GM23338 (cell line): Measurements from ENCODE around the gene SRRM2. TPM values are rescaled to one million over a fixed set of nuclear protein-coding genes. Genes with fewer than 3 reads are reported as not detected.

Experiments used
- ATAC-seq: fragments of 200-7000 bp; cut with Tn5 transposase; 3 replicates; pipeline ENCODE4 v1.9.1; 2020
- DNase-seq: peaks from one replicate; pipeline ENCODE4 v3.0.0-alpha.2; 2015; ENCODE audit warnings: low spot score
- H2AFZ ChIP-seq: fragments of 200-600 bp; sonication (generic); 2 replicates; pipeline ENCODE4 v1.8.0; 2016; ENCODE audit warnings: antibody characterized with exemption, mild to moderate bottlenecking, moderate library complexity
- H3F3A ChIP-seq: fragments of 200-600 bp; sonication (generic); replicated peaks from 2 replicates; pipeline ENCODE4 v1.8.0; 2017; ENCODE audit warnings: antibody characterized with exemption, mixed run types, low read depth
- H3K27ac ChIP-seq: fragments of 200-600 bp; sonication (generic); 2 replicates; pipeline ENCODE4 v1.6.1; 2016; ENCODE audit warnings: low read depth
- H3K27me3 ChIP-seq: fragments of 200-600 bp; sonication (generic); 2 replicates; pipeline ENCODE4 v1.8.0; 2016; ENCODE audit warnings: mild to moderate bottlenecking, mixed run types, moderate library complexity; ENCODE audit not compliant: insufficient read depth
- H3K36me3 ChIP-seq: fragments of 200-600 bp; sonication (generic); 2 replicates; pipeline ENCODE4 v1.8.0; 2016; ENCODE audit warnings: mild to moderate bottlenecking; ENCODE audit not compliant: insufficient read depth
- H3K4me1 ChIP-seq: fragments of 200-600 bp; sonication (generic); 2 replicates; pipeline ENCODE4 v1.8.0; 2016; ENCODE audit warnings: mild to moderate bottlenecking, moderate library complexity; ENCODE audit not compliant: insufficient read depth
- H3K4me2 ChIP-seq: fragments of 200-600 bp; sonication (generic); 2 replicates; pipeline ENCODE4 v1.7.1; 2017; ENCODE audit warnings: mixed run types
- H3K4me3 ChIP-seq: fragments of 200-600 bp; sonication (generic); 2 replicates; pipeline ENCODE4 v1.6.1; 2016; ENCODE audit warnings: mixed run types
- H3K79me2 ChIP-seq: fragments of 200-600 bp; sonication (generic); replicated peaks from 2 replicates; pipeline ENCODE4 v1.8.0; 2017; ENCODE audit warnings: mild to moderate bottlenecking; ENCODE audit not compliant: insufficient read depth
- H3K9me2 ChIP-seq: fragments of 200-600 bp; sonication (generic); 2 replicates; pipeline ENCODE4 v1.8.0; 2017; ENCODE audit not compliant: insufficient read depth
- H4K20me1 ChIP-seq: fragments of 200-600 bp; sonication (generic); replicated peaks from 2 replicates; pipeline ENCODE4 v1.8.0; 2017; ENCODE audit warnings: mild to moderate bottlenecking; ENCODE audit not compliant: insufficient read depth
- H3K27ac Mint-ChIP-seq: 2 replicates; pipeline ENCODE4 v1.8.0; 2020; ENCODE audit warnings: inconsistent platforms, mild to moderate bottlenecking, moderate library complexity, mixed read lengths
- H3K27me3 Mint-ChIP-seq: 3 replicates; pipeline ENCODE4 v1.8.0; 2022; ENCODE audit warnings: low read depth, mild to moderate bottlenecking, moderate library complexity, mixed read lengths, inconsistent platforms; ENCODE audit not compliant: insufficient read depth, poor library complexity
- H3K36me3 Mint-ChIP-seq: 3 replicates; pipeline ENCODE4 v1.8.0; 2021; ENCODE audit warnings: low read depth, mild to moderate bottlenecking, inconsistent platforms, moderate library complexity, mixed read lengths
- H3K4me1 Mint-ChIP-seq: 3 replicates; pipeline ENCODE4 v1.8.0; 2020; ENCODE audit warnings: mild to moderate bottlenecking, inconsistent platforms, mixed read lengths
- H3K4me3 Mint-ChIP-seq: 3 replicates; pipeline ENCODE4 v1.8.0; 2021; ENCODE audit warnings: moderate library complexity, mild to moderate bottlenecking, inconsistent platforms, mixed read lengths
- H3K9me3 Mint-ChIP-seq: 3 replicates; pipeline ENCODE4 v1.8.0; 2020; ENCODE audit warnings: moderate library complexity, mild to moderate bottlenecking, inconsistent platforms, mixed read lengths
- CREB1 ChIP-seq: fragments of 250-450 bp; sonication (Bioruptor Pico); IDR thresholded peaks from 2 replicates; pipeline ENCODE4 v1.5.0; 2020; ENCODE audit warnings: low read depth, mild to moderate bottlenecking, moderate library complexity
- CTCF ChIP-seq, 2 experiments: fragments of 200-600 bp in 1 of 2; sonication (generic) in 1 of 2; conservative IDR thresholded peaks; 2 replicates each; pipeline versions ENCODE4 v1.5.1 to v1.6.1; 2016 to 2017; ENCODE audit warnings: antibody characterized with exemption in 2 of 2, low read depth in 2 of 2, mild to moderate bottlenecking in 2 of 2, moderate library complexity in 1 of 2
- EZH2 ChIP-seq: fragments of 200-600 bp; sonication (generic); IDR thresholded peaks from one replicate; pipeline ENCODE4 v1.8.0; 2017; ENCODE audit warnings: antibody characterized with exemption, mild to moderate bottlenecking, low read depth; ENCODE audit not compliant: unreplicated experiment
- EZH2phosphoT487 ChIP-seq: fragments of 200-600 bp; sonication (generic); IDR thresholded peaks from one replicate; pipeline ENCODE4 v1.8.1; 2018; ENCODE audit warnings: antibody characterized with exemption; ENCODE audit not compliant: unreplicated experiment
- JUNB ChIP-seq: IDR thresholded peaks from one replicate; pipeline ENCODE4 v1.6.1; 2016; ENCODE audit warnings: antibody characterized with exemption; ENCODE audit not compliant: unreplicated experiment
- NANOG ChIP-seq: IDR thresholded peaks from 2 replicates; pipeline ENCODE4 v1.6.1; 2016; ENCODE audit warnings: antibody characterized with exemption, borderline replicate concordance
- POLR2AphosphoS5 ChIP-seq: IDR thresholded peaks from 2 replicates; pipeline ENCODE4 v1.6.1; 2016; ENCODE audit warnings: antibody characterized with exemption, low read depth
- REST ChIP-seq: IDR thresholded peaks from one replicate; pipeline ENCODE4 v1.6.1; 2018; ENCODE audit warnings: antibody characterized with exemption; ENCODE audit not compliant: unreplicated experiment
- STAT1 ChIP-seq: IDR thresholded peaks from one replicate; pipeline ENCODE4 v1.6.1; 2016; ENCODE audit warnings: antibody characterized with exemption; ENCODE audit not compliant: unreplicated experiment
- ZNF114 ChIP-seq: fragments of 250-450 bp; sonication (Bioruptor Pico); IDR thresholded peaks from 2 replicates; pipeline ENCODE4 v1.5.0; 2020; ENCODE audit warnings: mild to moderate bottlenecking, moderate library complexity
- ZNF331 ChIP-seq: fragments of 250-450 bp; sonication (Bioruptor Pico); IDR thresholded peaks from 2 replicates; pipeline ENCODE4 v1.5.0; 2020; ENCODE audit warnings: low read depth, mild to moderate bottlenecking, moderate library complexity
- polyA plus RNA-seq: library from polyadenylated mRNA; unstranded; fragments of >200 nt; fragmentation: Nextera tagmentation; extraction: Ambion mirVana; gene quantifications from 2 replicates; pipeline ENCODE4 v1.2.1, GENCODE V29; 2016
- total RNA-seq: library from RNA; depleted of rRNA; stranded (reverse); fragments of >200 nt; shearing (Covaris generic); gene quantifications from 2 replicates; pipeline ENCODE4 v1.2.3, GENCODE V29; 2014
- TF ChIP-seq, protein P1 (sequence below): fragments of 250-450 bp; sonication (Bioruptor Pico); IDR thresholded peaks from 2 replicates; pipeline ENCODE4 v1.5.0; 2020; ENCODE audit warnings: mild to moderate bottlenecking, moderate library complexity

The SRRM2 gene
- total and polyA plus RNA-seq, 2 experiments from 2014 or later = 308 to 893 TPM

- H3K27ac ChIP-seq = no peak within 1 kb of the TSS
- TF ChIP-seq POLR2AphosphoS5 = no peak
- TF ChIP-seq EZH2 = no peak
- no peak for TF ChIP-seq ZNF114 (CRISPR knock-in tag)
- no peak for TF ChIP-seq CREB1 (CRISPR knock-in tag)
- no peak for TF ChIP-seq STAT1
- TF ChIP-seq, protein P1, sequence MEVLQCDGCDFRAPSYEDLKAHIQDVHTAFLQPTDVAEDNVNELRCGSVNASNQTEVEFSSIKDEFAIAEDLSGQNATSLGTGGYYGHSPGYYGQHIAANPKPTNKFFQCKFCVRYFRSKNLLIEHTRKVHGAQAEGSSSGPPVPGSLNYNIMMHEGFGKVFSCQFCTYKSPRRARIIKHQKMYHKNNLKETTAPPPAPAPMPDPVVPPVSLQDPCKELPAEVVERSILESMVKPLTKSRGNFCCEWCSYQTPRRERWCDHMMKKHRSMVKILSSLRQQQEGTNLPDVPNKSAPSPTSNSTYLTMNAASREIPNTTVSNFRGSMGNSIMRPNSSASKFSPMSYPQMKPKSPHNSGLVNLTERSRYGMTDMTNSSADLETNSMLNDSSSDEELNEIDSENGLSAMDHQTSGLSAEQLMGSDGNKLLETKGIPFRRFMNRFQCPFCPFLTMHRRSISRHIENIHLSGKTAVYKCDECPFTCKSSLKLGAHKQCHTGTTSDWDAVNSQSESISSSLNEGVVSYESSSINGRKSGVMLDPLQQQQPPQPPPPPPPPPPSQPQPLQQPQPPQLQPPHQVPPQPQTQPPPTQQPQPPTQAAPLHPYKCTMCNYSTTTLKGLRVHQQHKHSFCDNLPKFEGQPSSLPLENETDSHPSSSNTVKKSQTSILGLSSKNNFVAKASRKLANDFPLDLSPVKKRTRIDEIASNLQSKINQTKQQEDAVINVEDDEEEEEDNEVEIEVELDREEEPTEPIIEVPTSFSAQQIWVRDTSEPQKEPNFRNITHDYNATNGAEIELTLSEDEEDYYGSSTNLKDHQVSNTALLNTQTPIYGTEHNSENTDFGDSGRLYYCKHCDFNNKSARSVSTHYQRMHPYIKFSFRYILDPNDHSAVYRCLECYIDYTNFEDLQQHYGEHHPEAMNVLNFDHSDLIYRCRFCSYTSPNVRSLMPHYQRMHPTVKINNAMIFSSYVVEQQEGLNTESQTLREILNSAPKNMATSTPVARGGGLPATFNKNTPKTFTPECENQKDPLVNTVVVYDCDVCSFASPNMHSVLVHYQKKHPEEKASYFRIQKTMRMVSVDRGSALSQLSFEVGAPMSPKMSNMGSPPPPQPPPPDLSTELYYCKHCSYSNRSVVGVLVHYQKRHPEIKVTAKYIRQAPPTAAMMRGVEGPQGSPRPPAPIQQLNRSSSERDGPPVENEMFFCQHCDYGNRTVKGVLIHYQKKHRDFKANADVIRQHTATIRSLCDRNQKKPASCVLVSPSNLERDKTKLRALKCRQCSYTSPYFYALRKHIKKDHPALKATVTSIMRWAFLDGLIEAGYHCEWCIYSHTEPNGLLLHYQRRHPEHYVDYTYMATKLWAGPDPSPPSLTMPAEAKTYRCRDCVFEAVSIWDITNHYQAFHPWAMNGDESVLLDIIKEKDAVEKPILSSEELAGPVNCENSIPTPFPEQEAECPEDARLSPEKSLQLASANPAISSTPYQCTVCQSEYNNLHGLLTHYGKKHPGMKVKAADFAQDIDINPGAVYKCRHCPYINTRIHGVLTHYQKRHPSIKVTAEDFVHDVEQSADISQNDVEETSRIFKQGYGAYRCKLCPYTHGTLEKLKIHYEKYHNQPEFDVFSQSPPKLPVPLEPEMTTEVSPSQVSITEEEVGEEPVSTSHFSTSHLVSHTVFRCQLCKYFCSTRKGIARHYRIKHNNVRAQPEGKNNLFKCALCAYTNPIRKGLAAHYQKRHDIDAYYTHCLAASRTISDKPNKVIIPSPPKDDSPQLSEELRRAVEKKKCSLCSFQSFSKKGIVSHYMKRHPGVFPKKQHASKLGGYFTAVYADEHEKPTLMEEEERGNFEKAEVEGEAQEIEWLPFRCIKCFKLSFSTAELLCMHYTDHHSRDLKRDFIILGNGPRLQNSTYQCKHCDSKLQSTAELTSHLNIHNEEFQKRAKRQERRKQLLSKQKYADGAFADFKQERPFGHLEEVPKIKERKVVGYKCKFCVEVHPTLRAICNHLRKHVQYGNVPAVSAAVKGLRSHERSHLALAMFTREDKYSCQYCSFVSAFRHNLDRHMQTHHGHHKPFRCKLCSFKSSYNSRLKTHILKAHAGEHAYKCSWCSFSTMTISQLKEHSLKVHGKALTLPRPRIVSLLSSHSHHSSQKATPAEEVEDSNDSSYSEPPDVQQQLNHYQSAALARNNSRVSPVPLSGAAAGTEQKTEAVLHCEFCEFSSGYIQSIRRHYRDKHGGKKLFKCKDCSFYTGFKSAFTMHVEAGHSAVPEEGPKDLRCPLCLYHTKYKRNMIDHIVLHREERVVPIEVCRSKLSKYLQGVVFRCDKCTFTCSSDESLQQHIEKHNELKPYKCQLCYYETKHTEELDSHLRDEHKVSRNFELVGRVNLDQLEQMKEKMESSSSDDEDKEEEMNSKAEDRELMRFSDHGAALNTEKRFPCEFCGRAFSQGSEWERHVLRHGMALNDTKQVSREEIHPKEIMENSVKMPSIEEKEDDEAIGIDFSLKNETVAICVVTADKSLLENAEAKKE = no peak
- TF ChIP-seq CTCF (conservative IDR thresholded peaks at IDR 0.05; ENCODE audit: low read depth in 2 of 2) = no peak
- TF ChIP-seq ZNF331 = no peak
- TF ChIP-seq REST = no peak
- no peak for TF ChIP-seq EZH2phosphoT487
- no peak for TF ChIP-seq NANOG
- TF ChIP-seq JUNB = no peak
- Mint-ChIP-seq H3K9me3 (no peaks in the 10 kb centered on the region; the same call in 2 of the 3 replicates), H3K27ac (no peak within 1 kb of the TSS), H3K27me3 (peaks cover 29% of the 10 kb centered on the region), H3K4me3 (no peak within 1 kb of the TSS), H3K36me3 (no peaks in the 10 kb centered on the region), H3K4me1 (peaks cover 3% of the 10 kb centered on the region)
- H3K36me3 ChIP-seq = no peaks in the 10 kb centered on the region
- no peak within 1 kb of the TSS for H2AFZ ChIP-seq
- H3K4me3 ChIP-seq = no peak within 1 kb of the TSS
- H3K27me3 ChIP-seq = peaks cover 29% of the 10 kb centered on the region
- DNase-seq = no peak
- no peak for ATAC-seq
- H3K79me2 ChIP-seq = no peaks in the 10 kb centered on the region
- no peaks in the 10 kb centered on the region for H3K4me1 ChIP-seq
- no peaks in the 10 kb centered on the region for H3K9me2 ChIP-seq
- 0 out of 2 replicates have a peak, but pooled peaks cover 3% of the 10 kb centered on the region for H3F3A ChIP-seq
- no peaks in the 10 kb centered on the region for H4K20me1 ChIP-seq
- no peak within 1 kb of the TSS for H3K4me2 ChIP-seq
These were observed 35.0 kb downstream of the SRRM2 start, which contains the start of gene PRSS33 for GRCh38 chr16:2787406-2787805. TSS of gene PRSS33 (minus strand) at chr16:2787560. CDS start at chr16:2786547, 1,013 bp downstream.
